GDM1 (cell line): ENCODE data around the gene OCA2.
"Not testable (repeated sequence)": the region's sequence is repeated elsewhere in the genome, so short reads cannot be mapped to it uniquely, and the experiment has no call there.

Source experiments
- DNase-seq: peaks from one replicate; lab custom pipeline; 2025; lab: John Stamatoyannopoulos, UW

Gene OCA2

GRCh38 chr15:28002136-28002861 is 96.8 kb downstream of the OCA2 start:
- DNase-seq: no peak

DNA sequence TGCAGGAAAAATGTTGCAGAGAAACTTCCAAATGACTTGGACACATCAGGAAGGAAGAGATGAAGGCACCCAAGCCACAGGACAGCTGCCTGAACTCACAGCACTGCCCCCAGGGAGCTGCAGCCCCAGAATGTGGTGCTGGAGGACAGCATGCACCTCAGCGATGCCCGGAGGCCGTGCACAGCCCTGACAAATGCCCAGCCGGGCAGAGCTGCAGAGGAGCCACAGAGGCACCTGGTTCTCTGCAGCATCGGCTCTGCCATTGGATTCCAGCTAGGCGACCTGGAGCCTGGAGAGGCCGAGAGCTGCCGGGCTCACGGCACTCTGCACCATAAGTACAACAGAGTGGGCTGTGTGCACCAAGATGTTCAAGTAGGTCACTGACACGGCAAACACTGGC is 97.5 kb downstream of the OCA2 start:
- DNase-seq: no peak

- DNase-seq: no peak
These were observed 104.9 kb downstream of the OCA2 start for GRCh38 chr15:27993996-27994780.

GRCh38 chr15:27993544-27993943 is 105.6 kb downstream of the OCA2 start:
- DNase-seq: no peak

GRCh38 chr15:27990521-27991515 is 108.3 kb downstream of the OCA2 start:
- DNase-seq: no peak

DNA sequence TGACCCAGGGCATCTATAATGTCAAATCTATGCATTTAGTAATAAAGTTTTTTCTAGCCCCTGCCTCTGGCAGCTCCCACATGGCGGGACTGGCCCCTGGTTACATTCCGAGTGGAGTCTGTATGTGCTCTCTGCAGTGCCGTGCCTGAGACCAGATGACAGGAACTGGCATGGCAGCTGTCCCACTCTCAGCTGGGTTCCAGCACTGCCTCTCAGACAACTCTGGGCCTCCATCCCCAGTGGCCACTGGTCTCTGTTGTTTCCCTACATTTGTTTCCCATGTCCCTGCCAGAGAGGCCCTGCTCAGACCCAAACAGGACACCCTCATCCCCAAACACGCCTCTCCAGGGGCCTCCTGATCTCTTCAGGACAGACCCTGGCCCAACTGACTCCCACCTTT is 109.3 kb downstream of the OCA2 start:
- DNase-seq: no peak

DNA sequence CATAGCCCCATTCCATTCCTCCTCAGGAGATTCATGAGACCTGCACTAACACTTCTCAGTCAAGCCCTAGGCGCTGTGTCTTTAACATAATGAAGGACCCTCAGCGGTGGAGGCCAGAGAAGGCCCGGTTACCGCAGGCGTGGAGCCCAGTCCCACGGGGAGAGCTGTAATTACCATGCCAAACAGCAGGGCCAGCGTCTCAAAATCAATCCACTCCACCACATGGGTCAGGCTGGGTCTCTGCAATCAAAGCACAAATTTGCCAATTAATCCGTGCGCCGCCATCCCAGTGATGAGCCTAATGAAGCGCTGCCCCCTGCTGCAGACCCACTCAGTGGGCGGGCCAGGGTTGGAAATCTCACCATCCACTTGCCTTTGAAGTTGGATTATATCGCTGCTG is 109.7 kb downstream of the OCA2 start:
- no peak for DNase-seq

- no peak for DNase-seq
These were observed 114.0 kb downstream of the OCA2 start for GRCh38 chr15:27985099-27985498.

DNA sequence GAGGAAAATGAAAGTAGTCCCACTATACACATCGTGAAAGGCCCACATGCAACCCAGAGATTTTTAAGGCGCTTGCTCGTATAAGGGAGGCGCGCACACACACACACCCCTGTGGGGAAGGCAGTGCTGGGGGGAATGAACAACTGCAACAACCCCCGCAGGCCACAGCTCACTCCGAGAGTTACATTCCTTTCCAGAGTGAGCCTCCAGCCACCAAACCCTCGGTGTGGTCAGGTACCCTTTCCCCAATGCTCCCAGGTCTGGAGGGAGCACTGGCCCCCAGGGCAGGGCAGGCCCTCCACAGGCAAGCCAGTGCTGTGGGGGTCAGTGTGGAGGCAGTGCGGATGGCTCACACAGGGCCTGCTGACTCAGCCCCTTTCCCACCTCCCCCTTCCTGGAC is 115.6 kb downstream of the OCA2 start:
- no peak for DNase-seq

DNA sequence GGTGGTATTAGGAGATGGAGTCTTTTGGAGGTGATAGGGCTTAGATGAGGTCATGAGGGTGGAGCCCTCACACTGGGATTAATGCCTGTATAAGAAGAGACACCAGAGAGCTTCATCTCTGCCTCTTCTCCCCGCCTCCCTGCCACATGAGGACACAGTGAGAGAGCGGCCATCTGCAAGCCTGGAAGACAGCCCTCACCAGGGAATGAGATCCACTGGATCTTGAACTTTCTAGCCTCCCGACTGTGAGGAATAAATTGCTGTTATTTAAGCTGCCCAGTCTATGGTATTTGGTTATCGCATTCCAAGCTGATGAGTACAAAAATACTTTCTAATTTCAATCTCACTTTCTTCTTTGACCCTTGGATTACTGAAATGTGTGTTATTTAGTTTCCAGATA is 121.4 kb downstream of the OCA2 start:
- no peak for DNase-seq

DNA sequence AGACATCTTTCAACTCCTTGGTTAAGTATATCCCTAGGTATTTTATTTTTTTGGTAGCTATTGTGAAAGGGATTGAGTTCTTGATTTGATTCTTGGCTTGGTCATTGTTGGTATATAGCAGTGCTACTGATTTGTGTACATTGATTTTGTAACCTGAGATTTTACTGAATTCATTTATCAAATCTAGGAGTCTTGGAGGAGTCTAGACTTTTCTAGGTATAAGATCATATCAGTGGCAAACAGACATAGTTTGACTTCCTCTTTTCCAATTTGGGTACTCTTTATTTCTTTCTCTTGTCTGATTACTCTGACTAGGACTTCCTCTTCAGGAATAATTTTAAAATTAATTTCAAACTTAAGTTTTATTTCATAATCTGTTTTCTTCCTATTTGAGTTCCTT is 125.2 kb downstream of the OCA2 start:
- DNase-seq: no peak

GRCh38 chr15:27970661-27971392 is 128.3 kb downstream of the OCA2 start:
- no peak for DNase-seq

GRCh38 chr15:27967541-27967940 is 131.6 kb downstream of the OCA2 start:
- no peak for DNase-seq

DNA sequence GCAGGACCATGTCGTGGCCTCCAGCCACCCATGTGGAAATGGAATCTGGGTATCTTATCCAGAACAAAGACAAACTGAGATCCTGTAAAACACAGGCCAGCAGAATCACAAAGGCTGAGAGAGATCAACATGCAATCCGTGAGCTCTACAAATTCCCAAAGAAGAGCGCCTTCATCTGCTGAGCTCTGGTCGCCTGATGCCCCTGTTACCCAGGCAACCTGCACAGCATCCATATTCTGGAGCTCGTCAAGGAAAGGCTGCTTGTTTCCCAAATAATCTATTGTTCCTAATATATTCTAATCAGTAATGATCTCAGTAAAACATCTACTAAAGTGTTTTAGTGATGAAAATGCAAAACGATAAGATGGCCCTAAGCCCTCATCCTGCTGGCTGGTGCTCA is 133.6 kb downstream of the OCA2 start:
- no peak for DNase-seq

DNA sequence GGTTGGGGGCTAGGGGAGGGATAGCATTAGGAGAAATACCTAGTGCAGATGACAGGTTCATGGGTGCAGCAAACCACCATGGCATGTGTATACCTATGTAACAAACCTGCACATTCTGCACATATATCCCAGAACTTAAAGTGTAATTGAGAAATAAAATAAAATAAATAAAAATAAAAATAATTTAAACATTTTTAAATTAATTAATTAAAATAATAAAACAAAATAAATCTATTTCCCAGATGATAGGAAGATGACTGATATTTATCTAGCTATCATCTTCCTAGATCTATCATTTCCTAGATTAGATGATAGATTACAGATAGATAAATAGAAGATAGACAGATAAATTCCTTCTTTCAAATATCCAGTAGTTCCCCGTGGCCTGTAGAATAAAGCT is 137.3 kb downstream of the OCA2 start:
- DNase-seq: no peak

DNA sequence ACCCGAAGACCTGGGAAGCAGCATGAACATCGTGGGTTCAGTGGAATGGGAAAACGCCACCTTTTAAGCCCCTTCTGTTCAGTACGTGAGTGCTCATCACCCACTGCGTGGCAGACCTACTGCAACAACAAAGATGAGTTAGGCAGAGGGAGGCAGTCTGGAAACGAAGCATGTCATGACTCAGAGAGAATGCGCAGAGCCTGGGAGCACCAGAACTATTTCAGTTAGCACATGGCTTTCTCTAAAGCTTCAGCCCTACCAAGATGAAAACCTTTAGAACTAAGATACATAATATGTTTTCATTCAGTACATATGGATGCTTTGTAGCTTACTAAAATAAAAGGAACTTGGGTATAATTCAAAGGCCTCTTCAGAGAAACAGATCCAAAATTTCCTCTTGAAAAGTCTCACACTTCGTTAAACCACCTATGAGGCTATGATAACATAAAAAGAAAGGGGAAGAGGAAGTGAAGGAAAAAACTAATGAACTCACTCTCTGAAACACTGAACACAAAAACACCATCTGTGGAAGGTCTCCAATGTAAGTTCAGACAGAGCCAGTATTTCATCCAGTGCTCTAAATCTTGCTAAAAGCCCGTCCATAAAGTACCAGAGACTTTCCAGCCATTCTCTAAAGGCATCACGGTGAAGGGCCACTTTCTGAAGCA is 140.1 kb downstream of the OCA2 start:
- DNase-seq: no peak

GRCh38 chr15:27956285-27956684 is 142.8 kb downstream of the OCA2 start:
- no peak for DNase-seq

- no peak for DNase-seq
These were observed 144.0 kb downstream of the OCA2 start for GRCh38 chr15:27955087-27955486.

DNA sequence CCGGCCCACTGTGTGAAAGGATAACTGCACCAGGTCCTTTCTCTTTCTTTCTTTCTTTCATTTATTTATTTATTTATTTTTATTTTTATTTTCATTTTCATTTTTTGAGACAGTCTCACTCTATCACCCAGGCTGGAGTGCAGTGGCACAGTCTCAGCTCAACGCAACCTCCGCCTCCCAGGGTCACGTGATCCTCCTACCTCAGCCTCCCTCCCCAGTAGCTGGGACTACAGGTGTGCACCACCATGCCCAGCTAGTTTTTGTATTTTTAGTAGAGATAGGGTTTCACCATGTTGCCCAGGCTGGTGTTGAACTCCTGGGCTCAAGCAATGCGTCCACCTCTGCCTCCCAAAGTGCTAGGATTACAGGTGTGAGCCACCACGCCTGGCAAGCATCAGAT is 146.5 kb downstream of the OCA2 start:
- DNase-seq: not testable (repeated sequence)

- DNase-seq: no peak
These were observed 147.8 kb downstream of the OCA2 start for GRCh38 chr15:27951191-27951890.

- no peak for DNase-seq
These were observed 150.0 kb downstream of the OCA2 start for GRCh38 chr15:27949089-27949488.
